Left lobe of liver (tissue), 2 donors: ENCODE measurements around the gene TMEM106C. TPM values are rescaled to one million over a fixed set of nuclear protein-coding genes. Genes with fewer than 3 reads are reported as not detected.

Experiments used
- ATAC-seq: fragments of 200-7000 bp; cut with Tn5 transposase; one replicate; pipeline ENCODE4 v1.9.1; 2020; ENCODE audit warnings: mild to moderate bottlenecking, moderate library complexity
- DNase-seq: peaks from one replicate; pipeline ENCODE4 v3.0.0-alpha.2; 2020; ENCODE audit warnings: low spot score
- total RNA-seq: library from RNA; stranded (reverse); gene quantifications from one replicate; pipeline ENCODE4 v1.2.1, GENCODE V29; 2021
- donor health status: DM: no; HTN: no; CAD: no; lungs with moderate emphysema.
- donor health status: DM: no; HTN: yes; CAD: no.

TMEM106C gene
- total RNA-seq, 1 donor from 2014 or later = 14.8 TPM

GRCh38 chr12:47992776-47993175 lies 29.4 kb downstream of the TMEM106C start:
- no peak for ATAC-seq
- no peak for DNase-seq

- ATAC-seq = no peak
- no peak for DNase-seq
These were observed 30.1 kb downstream of the TMEM106C start for GRCh38 chr12:47993491-47993890.

- peak; percentile 56 for ATAC-seq
- DNase-seq = no peak
These were observed 32.6 kb downstream of the TMEM106C start for GRCh38 chr12:47995981-47996401.

- peak; percentile 68 for DNase-seq
These were observed 33.9 kb downstream of the TMEM106C start for GRCh38 chr12:47997321-47997720.

GRCh38 chr12:47999816-48000215 lies 36.4 kb downstream of the TMEM106C start:
- ATAC-seq = no peak
- DNase-seq = no peak

More at GRCh38 chr12:47997321-47997720, 33.9 kb downstream of the TMEM106C start:
- ATAC-seq = peak; percentile 91

GRCh38 chr12:48000878-48001504 lies 37.6 kb downstream of the TMEM106C start:
- ATAC-seq (no peak), DNase-seq (no peak)

GRCh38 chr12:48001505-48002413 lies 38.4 kb downstream of the TMEM106C start:
- ATAC-seq (peak; percentile 57), DNase-seq (no peak)

GRCh38 chr12:48002414-48002730 lies 39.0 kb downstream of the TMEM106C start:
- DNase-seq (no peak), ATAC-seq (no peak)

- DNase-seq (no peak), ATAC-seq (peak; percentile 67)
These were observed 39.4 kb downstream of the TMEM106C start for GRCh38 chr12:48002773-48003218.

GRCh38 chr12:48003226-48004052 lies 40.0 kb downstream of the TMEM106C start:
- no peak for DNase-seq
- no peak for ATAC-seq

GRCh38 chr12:48004053-48004941 lies 40.9 kb downstream of the TMEM106C start, which contains the start of gene COL2A1:
Gene COL2A1 (minus strand): TSS chr12:48004476. CDS start chr12:48004321, 155 bp downstream.
- ATAC-seq = peak; percentile 34
- no peak for DNase-seq

- DNase-seq = no peak
These were observed 41.8 kb downstream of the TMEM106C start for GRCh38 chr12:48005001-48005749.

GRCh38 chr12:48005750-48006021 lies 42.3 kb downstream of the TMEM106C start:
- ATAC-seq (no peak), DNase-seq (no peak)

More at GRCh38 chr12:48005001-48005749, 41.8 kb downstream of the TMEM106C start:
- ATAC-seq = no peak

- no peak for ATAC-seq
- DNase-seq = no peak
These were observed 43.8 kb downstream of the TMEM106C start for GRCh38 chr12:48007206-48007605.

- DNase-seq (no peak), ATAC-seq (no peak)
These were observed 45.0 kb downstream of the TMEM106C start for GRCh38 chr12:48008349-48008748.

- no peak for ATAC-seq
- DNase-seq = no peak
These were observed 45.6 kb downstream of the TMEM106C start for GRCh38 chr12:48008950-48009349.

- no peak for DNase-seq
These were observed 46.1 kb downstream of the TMEM106C start for GRCh38 chr12:48009471-48009870.

GRCh38 chr12:48010366-48010970 lies 47.1 kb downstream of the TMEM106C start:
- ATAC-seq (no peak), DNase-seq (no peak)

More at GRCh38 chr12:48009471-48009870, 46.1 kb downstream of the TMEM106C start:
- ATAC-seq = no peak

GRCh38 chr12:48012070-48012469 lies 48.7 kb downstream of the TMEM106C start:
- ATAC-seq = no peak
- DNase-seq = no peak
